ENCODE measurements around the gene DAB2IP.

- TF ChIP-seq CTCF (IDR thresholded peaks at IDR 0.05) (no peak), POLR2A (IDR thresholded peaks at IDR 0.05) (no peak)
These were observed 165.0 kb downstream of the DAB2IP start for GRCh38 chr9:121816449-121816817.
